ENCODE data around the gene SLC2A4.
"Not testable (repeated sequence)": the region's sequence is repeated elsewhere in the genome, so short reads cannot be mapped to it uniquely, and the experiment has no call there.

The SLC2A4 gene

DNA sequence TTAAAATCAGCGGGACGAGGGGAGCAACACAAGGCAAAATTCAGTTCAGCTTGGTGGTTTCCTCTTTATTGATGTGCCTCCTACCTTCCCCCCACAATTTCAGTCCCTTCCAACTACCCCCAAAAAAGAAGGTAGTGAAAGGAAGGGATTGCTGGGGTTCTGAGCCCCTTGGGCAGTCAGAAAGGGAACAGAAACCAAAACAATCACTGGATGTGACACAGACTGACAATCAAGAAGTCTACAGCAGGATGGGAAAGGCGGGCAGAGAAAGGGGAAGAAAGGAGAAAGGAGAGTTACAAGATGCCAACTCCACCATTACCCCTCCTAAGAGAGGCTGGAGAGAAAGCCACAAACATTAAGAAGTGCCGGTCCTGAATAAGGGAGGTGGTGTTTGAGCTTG is 41.1 kb upstream of the SLC2A4 start:
- Histone ChIP-seq H3K27ac (no peak overlapping the region), H3K27me3 (replicated peaks) (no peaks in the 10 kb centered on the region), H3K4me3 (ENCODE audit: low read depth, low read length) (peak overlapping the region; percentile 96), H3K36me3 (replicated peaks) (peaks cover 48% of the 10 kb centered on the region)
- no peak for DNase-seq
- in situ Hi-C loops (cut with HindIII; ENCODE audit: low pct_ligation_motif_present, low sequenced_read_pairs) = no loop called here
- TF ChIP-seq CTCF (IDR thresholded peaks at IDR 0.05; ENCODE audit: low read depth, low read length, missing control alignments) = no peak

- Histone ChIP-seq H3K27me3 (replicated peaks) (no peaks in the 10 kb centered on the region), H3K4me3 (ENCODE audit: low read depth, low read length) (peak overlapping the region; percentile 96), H3K36me3 (replicated peaks) (peaks cover 49% of the 10 kb centered on the region), H3K27ac (peak overlapping the region; percentile 94)
- no peak for DNase-seq
- TF ChIP-seq CTCF (IDR thresholded peaks at IDR 0.05; ENCODE audit: low read depth, low read length, missing control alignments) = no peak
- in situ Hi-C loops (cut with HindIII; ENCODE audit: low pct_ligation_motif_present, low sequenced_read_pairs) = no loop called here
Measured at GRCh38 chr17:7241090-7241733, 40.3 kb upstream of the SLC2A4 start.

DNA sequence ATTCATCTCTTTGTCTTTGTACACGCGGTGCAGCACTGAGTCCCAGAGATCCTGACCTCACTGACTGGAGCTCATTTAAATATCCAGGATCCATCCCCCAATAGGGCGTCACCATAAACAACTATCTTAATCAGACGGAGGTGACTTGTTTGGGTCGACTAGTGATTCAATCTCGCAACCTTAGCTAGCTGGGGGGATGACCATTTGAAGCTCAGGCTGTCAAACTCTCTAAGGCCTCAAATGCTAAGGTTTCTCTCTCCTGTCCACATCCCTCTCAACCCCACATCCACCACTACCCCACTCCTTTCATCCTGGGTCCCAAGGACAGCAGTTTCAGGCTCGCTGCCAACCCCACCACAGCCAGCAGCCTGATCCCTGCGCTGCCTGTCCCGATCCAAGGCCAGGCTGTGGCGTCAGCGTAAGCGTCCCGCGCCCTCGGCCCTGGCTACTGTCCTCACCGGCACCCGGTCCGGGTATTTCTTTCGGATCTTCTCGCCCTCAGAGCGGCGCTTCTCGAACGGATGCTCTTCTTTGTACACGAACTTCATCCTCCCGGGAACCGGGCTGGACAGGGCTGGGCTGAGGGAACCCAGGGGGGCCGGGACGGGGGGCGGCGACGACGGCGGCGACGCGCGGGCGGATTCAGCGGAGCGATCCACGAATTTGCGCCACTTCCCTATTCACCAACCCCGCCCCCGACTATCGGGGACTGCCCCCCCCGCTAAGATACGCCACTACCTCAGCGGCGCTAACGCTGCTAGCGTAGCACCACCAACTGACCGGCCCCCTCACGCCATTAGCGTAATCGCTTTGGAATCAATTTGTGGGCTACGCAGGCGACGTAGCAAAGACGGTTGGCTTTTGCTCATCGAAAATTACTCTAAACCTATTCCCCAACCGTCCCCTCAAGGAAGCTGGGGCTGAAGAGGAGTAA is 39.5 kb upstream of the SLC2A4 start, which contains the start of gene GABARAP:
GABARAP (minus strand) TSS at position 667 of the 934 bp plus-strand sequence; CDS start at position 548, 119 bp downstream.
- TF ChIP-seq CTCF (IDR thresholded peaks at IDR 0.05; ENCODE audit: low read depth, low read length, missing control alignments) = no peak
- H3K36me3 ChIP-seq (replicated peaks) = peaks cover 47% of the 10 kb centered on the region
- peak within 1 kb of the TSS; percentile 96 for H3K4me3 ChIP-seq (ENCODE audit: low read depth, low read length)
- peak within 1 kb of the TSS; percentile 94 for H3K27ac ChIP-seq
- H3K27me3 ChIP-seq (replicated peaks) = no peaks in the 10 kb centered on the region
- in situ Hi-C loops (cut with HindIII; ENCODE audit: low pct_ligation_motif_present, low sequenced_read_pairs) = no loop called here
- peak; percentile 88 for DNase-seq

DNA sequence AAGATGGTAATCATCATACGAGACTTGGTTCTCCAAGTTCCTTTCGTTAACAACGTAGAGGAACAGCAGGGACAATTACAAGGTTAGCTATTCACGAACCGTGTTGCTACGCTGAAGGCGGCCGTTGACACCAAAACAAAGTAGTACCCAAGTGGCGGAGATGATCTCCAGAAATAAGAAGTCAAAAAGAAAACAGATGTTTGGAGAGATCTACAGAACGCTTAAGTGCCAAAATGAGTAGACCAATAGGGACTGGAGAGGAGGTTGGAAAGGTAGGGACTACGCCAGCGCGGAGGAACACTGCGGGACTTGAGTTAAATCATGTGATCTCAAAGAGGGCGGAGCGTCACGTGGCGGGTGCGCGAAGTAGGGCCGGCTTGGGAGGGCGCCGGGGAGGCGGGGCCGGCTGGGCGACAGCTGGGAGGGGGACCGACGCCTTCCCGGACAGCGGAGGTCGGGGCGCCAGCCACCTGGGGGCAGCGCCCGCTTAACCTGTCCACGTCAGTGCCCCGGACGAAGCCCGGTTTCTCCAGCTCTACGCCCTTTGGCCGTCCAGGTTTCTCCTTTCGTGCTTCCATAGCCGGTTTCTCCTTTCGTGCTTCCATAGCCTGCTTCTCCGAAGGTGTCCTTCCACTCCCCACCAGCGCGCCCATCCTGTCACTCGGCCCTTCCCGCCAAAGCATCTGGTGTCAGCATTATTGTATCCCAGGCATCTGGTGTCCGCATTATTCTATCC is 38.6 kb upstream of the SLC2A4 start:
- in situ Hi-C loops (cut with HindIII; ENCODE audit: low pct_ligation_motif_present, low sequenced_read_pairs) = no loop called here
- no peaks in the 10 kb centered on the region for H3K27me3 ChIP-seq (replicated peaks)
- H3K27ac ChIP-seq = peak overlapping the region; percentile 94
- H3K4me3 ChIP-seq (ENCODE audit: low read depth, low read length) = peak overlapping the region; percentile 96
- peak; percentile 94 for DNase-seq
- no peak for TF ChIP-seq CTCF (IDR thresholded peaks at IDR 0.05; ENCODE audit: low read depth, low read length, missing control alignments)
- peaks cover 44% of the 10 kb centered on the region for H3K36me3 ChIP-seq (replicated peaks)

GRCh38 chr17:7243453-7243729 is 38.1 kb upstream of the SLC2A4 start:
- H3K27ac ChIP-seq = peak overlapping the region; percentile 94
- no peaks in the 10 kb centered on the region for H3K27me3 ChIP-seq (replicated peaks)
- TF ChIP-seq CTCF (IDR thresholded peaks at IDR 0.05; ENCODE audit: low read depth, low read length, missing control alignments) = no peak
- H3K36me3 ChIP-seq (replicated peaks) = peaks cover 44% of the 10 kb centered on the region
- in situ Hi-C loops (cut with HindIII; ENCODE audit: low pct_ligation_motif_present, low sequenced_read_pairs) = no loop called here
- peak overlapping the region; percentile 96 for H3K4me3 ChIP-seq (ENCODE audit: low read depth, low read length)
- no peak for DNase-seq

DNA sequence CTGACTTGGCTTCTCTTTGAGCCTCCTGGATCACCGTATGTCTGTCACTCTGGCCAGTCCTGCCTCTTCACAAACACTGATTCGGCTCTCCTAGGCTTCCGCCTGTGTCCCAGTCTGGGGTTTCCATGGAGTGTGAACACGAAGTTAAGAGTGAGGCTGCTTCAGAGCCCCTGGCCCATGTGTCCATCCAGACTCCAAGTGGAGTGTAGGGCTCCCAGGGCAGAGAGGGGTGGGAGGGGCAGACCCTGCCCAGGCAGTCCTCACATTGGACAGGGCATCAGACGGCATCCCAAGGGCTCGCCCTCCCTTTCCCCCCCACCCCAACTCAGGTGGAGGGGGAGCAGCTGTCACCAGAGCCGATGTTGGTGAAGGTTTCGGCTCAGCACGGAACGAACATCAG is 37.7 kb upstream of the SLC2A4 start:
- H3K27me3 ChIP-seq (replicated peaks); DNase-seq; H3K27ac ChIP-seq; in situ Hi-C loops (cut with HindIII; ENCODE audit: low pct_ligation_motif_present, low sequenced_read_pairs); H3K4me3 ChIP-seq (ENCODE audit: low read depth, low read length): not testable (repeated sequence)
- peaks cover 44% of the 10 kb centered on the region for H3K36me3 ChIP-seq (replicated peaks)

All from brain microvascular endothelial cell (primary cell).